IMR-90 (cell line): ENCODE measurements around the gene ERC2. TPM values are rescaled to one million over a fixed set of nuclear protein-coding genes. Genes with fewer than 3 reads are reported as not detected.

Source experiments
- ATAC-seq: fragments of 200-7000 bp; cut with Tn5 transposase; 2 replicates; pipeline ENCODE4 v1.9.1; 2020; ENCODE audit warnings: low read depth, mild to moderate bottlenecking, moderate library complexity
- BruUV-seq: library from RNA; stranded (reverse); fragments of 400-500 nt; replicated peaks from 2 replicates; lab custom pipeline; 2021; lab: Mats Ljungman, UMichigan
- CTCF ChIA-PET: fragments of 300-600 bp; formaldehyde crosslinking; extraction: SDS; loops from one replicate; lab custom pipeline; 2021; ENCODE audit warnings: antibody characterized with exemption; lab: Yijun Ruan, JAX
- POLR2A ChIA-PET: fragments of 300-600 bp; sonication (Branson Sonifier 250); formaldehyde crosslinking; loops from one replicate; lab custom pipeline; 2022; ENCODE audit warnings: antibody characterized with exemption; ENCODE audit not compliant: unreplicated experiment; lab: Charles Lee
- DNase-seq: peaks from one replicate; pipeline ENCODE4 v3.0.0; 2013
- H2AFZ ChIP-seq: replicated peaks from 2 replicates; pipeline ENCODE3; 2013; ENCODE audit warnings: low read length, mild to moderate bottlenecking; ENCODE audit not compliant: poor library complexity
- H2AK5ac ChIP-seq: 2 replicates; pipeline ENCODE4 v1.6.1; 2013; ENCODE audit warnings: low read depth, low read length, inconsistent platforms
- H2AK9ac ChIP-seq: replicated peaks from 2 replicates; pipeline ENCODE3; 2013; ENCODE audit warnings: mild to moderate bottlenecking, low read depth, low read length, moderate library complexity; ENCODE audit not compliant: poor library complexity
- H2BK120ac ChIP-seq: 2 replicates; pipeline ENCODE4 v1.6.1; 2013; ENCODE audit warnings: low read depth, low read length, inconsistent platforms
- H2BK15ac ChIP-seq: 3 replicates; pipeline ENCODE4 v1.6.1; 2013; ENCODE audit warnings: low read depth, low read length, inconsistent platforms
- H2BK20ac ChIP-seq: 2 replicates; pipeline ENCODE4 v1.6.1; 2013; ENCODE audit warnings: low read depth, mild to moderate bottlenecking, inconsistent platforms, low read length, moderate library complexity
- H2BK5ac ChIP-seq: 2 replicates; pipeline ENCODE4 v1.6.1; 2013; ENCODE audit warnings: mild to moderate bottlenecking, low read depth, low read length, inconsistent platforms; ENCODE audit not compliant: poor library complexity, severe bottlenecking
- H3K14ac ChIP-seq: replicated peaks from 2 replicates; pipeline ENCODE4 v1.6.1; 2013; ENCODE audit warnings: low read depth, low read length, inconsistent platforms
- H3K18ac ChIP-seq: 2 replicates; pipeline ENCODE4 v1.6.1; 2013; ENCODE audit warnings: low read depth, low read length, control low read depth
- H3K23ac ChIP-seq: 2 replicates; pipeline ENCODE4 v1.6.1; 2013; ENCODE audit warnings: low read depth, low read length, inconsistent platforms
- H3K27ac ChIP-seq: 2 replicates; pipeline ENCODE4 v1.5.1; 2013; ENCODE audit warnings: mild to moderate bottlenecking, control low read depth, low read length; ENCODE audit not compliant: insufficient read depth
- H3K27me3 ChIP-seq: 2 replicates; pipeline ENCODE4 v1.6.1; 2013; ENCODE audit warnings: low read length; ENCODE audit not compliant: control insufficient read depth, insufficient read depth
- H3K36me3 ChIP-seq: 2 replicates; pipeline ENCODE4 v1.6.1; 2013; ENCODE audit warnings: low read length, mixed read lengths; ENCODE audit not compliant: control insufficient read depth, insufficient read depth
- H3K4ac ChIP-seq: 2 replicates; pipeline ENCODE4 v1.6.1; 2013; ENCODE audit warnings: low read depth, low read length, inconsistent platforms
- H3K4me1 ChIP-seq: 2 replicates; pipeline ENCODE4 v1.6.1; 2013; ENCODE audit warnings: low read length, mixed read lengths; ENCODE audit not compliant: control insufficient read depth, insufficient read depth
- H3K4me2 ChIP-seq: 2 replicates; pipeline ENCODE4 v1.6.1; 2013; ENCODE audit warnings: low read depth, mild to moderate bottlenecking, control low read depth, low read length, moderate library complexity
- H3K4me3 ChIP-seq: 2 replicates; pipeline ENCODE4 v1.5.1; 2013; ENCODE audit warnings: low read depth, mild to moderate bottlenecking, control low read depth, low read length, moderate library complexity; ENCODE audit not compliant: insufficient read depth
- H3K56ac ChIP-seq: 2 replicates; pipeline ENCODE4 v1.6.1; 2013; ENCODE audit warnings: low read length, inconsistent platforms; ENCODE audit not compliant: insufficient read depth; ENCODE audit errors: extremely low read depth
- H3K79me1 ChIP-seq, 2 experiments: 2 replicates each; pipeline ENCODE4 v1.6.1; 2013; ENCODE audit warnings: low read length in 2 of 2, inconsistent platforms in 1 of 2, low read depth in 1 of 2
- H3K9ac ChIP-seq: 2 replicates; pipeline ENCODE4 v1.6.1; 2013; ENCODE audit warnings: low read depth, low read length, control low read depth
- H3K9me1 ChIP-seq: 2 replicates; pipeline ENCODE4 v1.6.1; 2013; ENCODE audit warnings: low read length, inconsistent platforms; ENCODE audit not compliant: insufficient read depth
- H3K9me3 ChIP-seq: 2 replicates; pipeline ENCODE4 v1.6.1; 2013; ENCODE audit warnings: low read length; ENCODE audit not compliant: control insufficient read depth, insufficient read depth
- H4K20me1 ChIP-seq: 2 replicates; pipeline ENCODE4 v1.6.1; 2013; ENCODE audit warnings: low read length, inconsistent platforms; ENCODE audit not compliant: insufficient read depth
- H4K5ac ChIP-seq: 2 replicates; pipeline ENCODE4 v1.6.1; 2013; ENCODE audit warnings: mild to moderate bottlenecking, low read depth, low read length, control low read depth
- H4K8ac ChIP-seq, 2 experiments: 2 replicates each; pipeline ENCODE4 v1.6.1; 2013; ENCODE audit warnings: low read depth in 2 of 2, low read length in 2 of 2, control low read depth in 1 of 2, inconsistent platforms in 1 of 2
- H4K91ac ChIP-seq: 2 replicates; pipeline ENCODE4 v1.6.1; 2013; ENCODE audit warnings: low read depth, low read length, inconsistent platforms; ENCODE audit not compliant: insufficient read depth
- BHLHE40 ChIP-seq: fragments of 150-350 bp; IDR thresholded peaks from 2 replicates; pipeline ENCODE4 v1.6.1; 2016; ENCODE audit warnings: mild to moderate bottlenecking, low read depth, low read length
- FOS ChIP-seq: fragments of 150-350 bp; IDR thresholded peaks from 2 replicates; pipeline ENCODE4 v1.6.1; 2016; ENCODE audit warnings: low read depth, low read length
- MAFK ChIP-seq: IDR thresholded peaks from 2 replicates; pipeline ENCODE4 v1.6.1; 2012; ENCODE audit warnings: low read depth, low read length, improper control_type of control experiment
- MAZ ChIP-seq: IDR thresholded peaks from 2 replicates; pipeline ENCODE4 v1.6.1; 2012; ENCODE audit warnings: low read depth, mild to moderate bottlenecking, low read length, improper control_type of control experiment, moderate library complexity, borderline replicate concordance
- MXI1 ChIP-seq: IDR thresholded peaks from 2 replicates; pipeline ENCODE4 v1.6.1; 2012; ENCODE audit warnings: low read depth, mild to moderate bottlenecking, low read length, moderate library complexity, borderline replicate concordance
- NFE2L2 ChIP-seq: fragments of 150-350 bp; IDR thresholded peaks from 2 replicates; pipeline ENCODE4 v1.6.1; 2016; ENCODE audit warnings: low read depth, mild to moderate bottlenecking, low read length
- POLR2A ChIP-seq: IDR thresholded peaks from 2 replicates; pipeline ENCODE4 v1.6.1; 2012; ENCODE audit warnings: mild to moderate bottlenecking, low read depth, low read length
- RAD21 ChIP-seq: IDR thresholded peaks from 2 replicates; pipeline ENCODE4 v1.6.1; 2012; ENCODE audit warnings: low read length, improper control_type of control experiment
- RFX5 ChIP-seq: IDR thresholded peaks from 2 replicates; pipeline ENCODE4 v1.8.0; 2012; ENCODE audit warnings: low read depth, mild to moderate bottlenecking, low read length, moderate library complexity
- WGBS, 2 experiments: methylation state at CpG; one replicate each; pipeline versions ENCODE4 v1.1.5 to v1.1.7; 2013; ENCODE audit warnings: missing lambda C conversion rate in 2 of 2; ENCODE audit not compliant: insufficient read length in 1 of 2; ENCODE audit errors: extremely low coverage in 2 of 2; 5-methylcytosine and 5-hydroxymethylcytosine counted together
- dilution Hi-C: fragments of 300-500 bp; cut with HindIII; formaldehyde crosslinking; loops from one replicate; pipeline ENCODE4 v1.14.3; 2018; ENCODE audit warnings: low sequenced_read_pairs; ENCODE audit not compliant: unreplicated experiment
- in situ Hi-C: fragments of 300-500 bp; cut with MboI; formaldehyde crosslinking; loops from 3 replicates; pipeline ENCODE4 v1.14.3; 2019; ENCODE audit warnings: low sequenced_read_pairs, inconsistent platforms, mixed read lengths
- intact Hi-C: fragments of 100-400 bp; cut with micrococcal nuclease; formaldehyde crosslinking; loops from 2 replicates; pipeline ENCODE4 v1.10.0; 2022
- polyA plus RNA-seq, 3 experiments: library from polyadenylated mRNA; depleted of rRNA; stranded (reverse); fragments of >200 nt; gene quantifications; 2 replicates each; pipeline ENCODE4 v1.2.3, GENCODE V29; 2012; ENCODE audit warnings: low replicate concordance in 1 of 3
- total RNA-seq: library from RNA; depleted of rRNA; stranded (reverse); fragments of >200 nt; gene quantifications from 2 replicates; pipeline ENCODE4 v1.2.3, GENCODE V29; 2012

Gene ERC2
- total and polyA plus RNA-seq, 2 of the 4 experiments (the other 2 are of a cell fraction), result 0.17 to 0.18 TPM

GRCh38 chr3:56318891-56319290 is 149.4 kb downstream of the ERC2 start:
- ChIA-PET CTCF (no interaction called here), POLR2A (no interaction called here)
- H3K9ac ChIP-seq, result no peak overlapping the region
- no peak overlapping the region for H4K5ac ChIP-seq
- H4K8ac ChIP-seq, result no peak overlapping the region
- no peaks in the 10 kb centered on the region for H4K20me1 ChIP-seq
- H3K27me3 ChIP-seq, result no peaks in the 10 kb centered on the region
- no TSS peak for BruUV-seq
- no peak overlapping the region for H3K4ac ChIP-seq
- no peak overlapping the region for H3K27ac ChIP-seq
- no peak overlapping the region for H2AK5ac ChIP-seq
- H3K4me3 ChIP-seq, result no peak overlapping the region
- H3K18ac ChIP-seq, result no peak overlapping the region
- in situ Hi-C loops (no loop called here), dilution Hi-C loops (no loop called here), intact Hi-C loops (no loop called here)
- no peak overlapping the region for H2BK120ac ChIP-seq
- no peak overlapping the region for H2BK20ac ChIP-seq
- no peaks in the 10 kb centered on the region for H3K9me3 ChIP-seq
- ATAC-seq (no peak), DNase-seq (no peak)
- WGBS, 2 experiments, result no CpG with 5 or more reads among the region's 3 CpGs
- no peak overlapping the region for H2AK9ac ChIP-seq
- no peak overlapping the region for H4K91ac ChIP-seq
- no peak overlapping the region for H2BK15ac ChIP-seq
- no peaks in the 10 kb centered on the region for H3K36me3 ChIP-seq
- no peaks in the 10 kb centered on the region for H3K4me1 ChIP-seq
- no peak overlapping the region for H2BK5ac ChIP-seq
- no peak overlapping the region for H3K14ac ChIP-seq
- TF ChIP-seq MAFK (no peak), BHLHE40 (no peak), MAZ (no peak), FOS (no peak), POLR2A (no peak), MXI1 (no peak), NFE2L2 (no peak), RFX5 (no peak), RAD21 (no peak)
- no peak overlapping the region for H3K23ac ChIP-seq
- H3K4me2 ChIP-seq, result no peak overlapping the region
- no peaks in the 10 kb centered on the region for H3K9me1 ChIP-seq
- H3K56ac ChIP-seq, result no peak overlapping the region
- no peaks in the 10 kb centered on the region for H3K79me1 ChIP-seq
- no peak overlapping the region for H2AFZ ChIP-seq
